GM19239 (cell line): ENCODE results near the gene SEC14L2.

Experiments
- DNase-seq: peaks from one replicate; pipeline ENCODE4 v3.0.0; 2011; ENCODE audit warnings: low spot score; ENCODE audit not compliant: insufficient read length
- FAIRE-seq: peaks from 2 replicates; lab custom pipeline; 2011; peaks lifted over from hg19 to GRCh38; lab: Jason Lieb, UNC

Gene SEC14L2

GRCh38 chr22:30373331-30374325 is 23.2 kb upstream of the SEC14L2 start:
- no peak for FAIRE-seq

GRCh38 chr22:30375312-30375849 is 21.4 kb upstream of the SEC14L2 start:
- no peak for FAIRE-seq

More at GRCh38 chr22:30373331-30374325, 23.2 kb upstream of the SEC14L2 start:
- DNase-seq = no peak

GRCh38 chr22:30380011-30380410 is 16.8 kb upstream of the SEC14L2 start:
- no peak for FAIRE-seq
- DNase-seq = no peak

More at GRCh38 chr22:30375312-30375849, 21.4 kb upstream of the SEC14L2 start:
- DNase-seq = no peak

- DNase-seq (no peak), FAIRE-seq (no peak)
These were observed 15.6 kb upstream of the SEC14L2 start for GRCh38 chr22:30381264-30381663.

GRCh38 chr22:30382340-30382739 is 14.5 kb upstream of the SEC14L2 start:
- no peak for FAIRE-seq
- DNase-seq = no peak

- FAIRE-seq (no peak), DNase-seq (no peak)
These were observed 13.8 kb upstream of the SEC14L2 start for GRCh38 chr22:30383061-30383460.

GRCh38 chr22:30385942-30386341 is 10.9 kb upstream of the SEC14L2 start:
- FAIRE-seq (no peak), DNase-seq (no peak)

GRCh38 chr22:30386608-30386959 is 10.2 kb upstream of the SEC14L2 start:
- DNase-seq (no peak), FAIRE-seq (no peak)

- DNase-seq (peak; percentile 96), FAIRE-seq (peak; percentile 48)
These were observed 9.6 kb upstream of the SEC14L2 start, which contains the start of gene RNF215 for GRCh38 chr22:30386960-30387827. Gene RNF215, minus strand, starts transcription at chr22:30387411. Its CDS starts 98 bp downstream, at chr22:30387313.

GRCh38 chr22:30390974-30391691 is 5.7 kb upstream of the SEC14L2 start:
- FAIRE-seq = peak; percentile 95
- peak; percentile 76 for DNase-seq

GRCh38 chr22:30392661-30393321 is 4.0 kb upstream of the SEC14L2 start:
- DNase-seq = peak; percentile 44
- FAIRE-seq = peak; percentile 37

GRCh38 chr22:30393322-30393680 is 3.5 kb upstream of the SEC14L2 start:
- DNase-seq (no peak), FAIRE-seq (no peak)

GRCh38 chr22:30393885-30394284 is 2.9 kb upstream of the SEC14L2 start:
- DNase-seq (no peak), FAIRE-seq (no peak)

- no peak for FAIRE-seq
- no peak for DNase-seq
These were observed 1.1 kb downstream of the SEC14L2 start for GRCh38 chr22:30397656-30398635.

- FAIRE-seq = no peak
- no peak for DNase-seq
These were observed 2.2 kb downstream of the SEC14L2 start for GRCh38 chr22:30398685-30399680.

GRCh38 chr22:30399718-30400117 is 2.9 kb downstream of the SEC14L2 start:
- FAIRE-seq (no peak), DNase-seq (no peak)

GRCh38 chr22:30400159-30400558 is 3.3 kb downstream of the SEC14L2 start:
- DNase-seq (no peak), FAIRE-seq (no peak)
